Kidney (tissue), 14 donors: ENCODE measurements around the gene CDC6. TPM values are rescaled to one million over a fixed set of nuclear protein-coding genes. Genes with fewer than 3 reads are reported as not detected.

Experiments used
- DNase-seq, 5 donors: peaks; one replicate each; pipeline ENCODE4 v3.0.0-alpha.2; 2013 to 2020
- FAIRE-seq: peaks from 2 replicates; lab custom pipeline; 2012; peaks lifted over from hg19 to GRCh38; lab: Jason Lieb, UNC
- H3K27ac ChIP-seq, 2 donors: one replicate each; pipeline ENCODE4 v1.7.0; 2013; ENCODE audit warnings: low read depth in 2 of 2, low read length in 2 of 2, inconsistent platforms in 1 of 2
- H3K27me3 ChIP-seq: one replicate; pipeline ENCODE4 v1.7.1; 2013; ENCODE audit warnings: low read length, inconsistent platforms; ENCODE audit not compliant: control insufficient read depth, insufficient read depth
- H3K36me3 ChIP-seq, 3 donors: one replicate each; pipeline versions ENCODE4 v1.7.0 to v1.7.1; 2013; ENCODE audit warnings: low read length in 3 of 3, control low read depth in 1 of 3, inconsistent platforms in 1 of 3; ENCODE audit not compliant: insufficient read depth in 3 of 3, control insufficient read depth in 2 of 3
- H3K4me1 ChIP-seq, 3 donors: one replicate each; pipeline versions ENCODE4 v1.7.0 to v1.7.1; 2013; ENCODE audit warnings: low read length in 3 of 3, inconsistent platforms in 1 of 3, low read depth in 1 of 3; ENCODE audit not compliant: control insufficient read depth in 2 of 3, insufficient read depth in 2 of 3
- H3K4me3 ChIP-seq, 3 donors: one replicate each; pipeline versions ENCODE4 v1.7.0 to v1.8.1; 2013; ENCODE audit warnings: low read length in 3 of 3, control low read depth in 1 of 3, inconsistent platforms in 1 of 3
- H3K9ac ChIP-seq, 3 donors: one replicate each; pipeline versions ENCODE4 v1.7.0 to v1.7.1; 2013; ENCODE audit warnings: low read length in 3 of 3, control low read depth in 1 of 3, inconsistent platforms in 1 of 3
- H3K9me3 ChIP-seq, 3 donors: one replicate each; pipeline versions ENCODE4 v1.7.0 to v1.7.1; 2013; ENCODE audit warnings: low read length in 3 of 3, control low read depth in 1 of 3, inconsistent platforms in 1 of 3; ENCODE audit not compliant: control insufficient read depth in 2 of 3, insufficient read depth in 1 of 3
- CTCF ChIP-seq: IDR thresholded peaks from 3 replicates; pipeline ENCODE4 v1.5.1; 2012; ENCODE audit warnings: mild to moderate bottlenecking, moderate library complexity, borderline replicate concordance; ENCODE audit not compliant: insufficient read depth; ENCODE audit errors: extremely low read depth
- intact Hi-C: fragments of 100-400 bp; cut with DNase I; formaldehyde crosslinking; loops from one replicate; pipeline ENCODE4 v1.11.1; 2022
- polyA plus RNA-seq: library from polyadenylated mRNA; stranded (reverse); fragments of 350-450 nt; fragmentation: Illumina TruSeq; extraction: RNeasy Lipid Tissue Mini Kit (QIAGEN cat#74804); gene quantifications from one replicate; pipeline ENCODE4 v1.2.3, GENCODE V29; 2014; ENCODE audit warnings: low read depth, low replicate concordance; ENCODE audit not compliant: insufficient read depth
- total RNA-seq: library from RNA; stranded (reverse); fragmentation: NEBNext Ultra II Directional; extraction: Animal tissue kit (Norgen Biotek cat#: 25700); gene quantifications from one replicate; pipeline ENCODE4 v1.2.1, GENCODE V29; 2021
- donor health status: control.
- donor health status: control.
- donor health status: control.
- donor health status: control.
- donor health status: control.
- donor health status: DM: yes; HTN: yes; CAD: no.
- donor health status: Normal renal cell carcinoma (clear cell type).

CDC6 gene
- total and polyA plus RNA-seq, 2 donors from 2014 or later, result 0.49 to 1.7 TPM

- no peak overlapping the region for H3K4me3 ChIP-seq
- peak overlapping the region; percentile 72 to 73 for H3K27ac ChIP-seq
- no peak for TF ChIP-seq CTCF
- intact Hi-C loops, result no loop called here
- H3K9ac ChIP-seq, result peak overlapping the region in 1 of 3 donors; percentile 41
- H3K27me3 ChIP-seq, result no peaks in the 10 kb centered on the region
- H3K9me3 ChIP-seq, result no peaks in the 10 kb centered on the region
- FAIRE-seq (no peak), DNase-seq (peak in 1 of 5 donors; percentile 88)
- no peaks in the 10 kb centered on the region for H3K36me3 ChIP-seq
- peaks cover 11 to 81% (median 68%) of the 10 kb centered on the region in 3 donors for H3K4me1 ChIP-seq
Measured at GRCh38 chr17:40311575-40311974, 23.9 kb downstream of the CDC6 start.

- Histone ChIP-seq H3K36me3 (no peaks in the 10 kb centered on the region), H3K9ac (peak overlapping the region in 1 of 3 donors; percentile 41), H3K9me3 (no peaks in the 10 kb centered on the region), H3K27me3 (no peaks in the 10 kb centered on the region), H3K4me1 (peaks cover 11 to 80% (median 66%) of the 10 kb centered on the region in 3 donors), H3K4me3 (no peak overlapping the region), H3K27ac (peak overlapping the region; percentile 72 to 73)
- intact Hi-C loops, result no loop called here
- no peak for TF ChIP-seq CTCF
- DNase-seq, result peak in 1 of 5 donors; percentile 83
- FAIRE-seq, result no peak
Measured at GRCh38 chr17:40312131-40312731, 24.6 kb downstream of the CDC6 start.

GRCh38 chr17:40312893-40313667 lies 25.4 kb downstream of the CDC6 start:
- Histone ChIP-seq H3K27ac (peak overlapping the region; percentile 72 to 73), H3K36me3 (no peaks in the 10 kb centered on the region), H3K4me3 (no peak overlapping the region), H3K9me3 (no peaks in the 10 kb centered on the region), H3K27me3 (no peaks in the 10 kb centered on the region), H3K9ac (peak overlapping the region in 2 of 3 donors; percentile 13 to 17), H3K4me1 (peaks cover 9 to 79% (median 58%) of the 10 kb centered on the region in 3 donors)
- TF ChIP-seq CTCF, result no peak
- peak in 1 of 5 donors; percentile 64 for DNase-seq
- intact Hi-C loops, result no loop called here
- no peak for FAIRE-seq
